ENCODE measurements around the gene PLCD1.

Gene PLCD1

DNA sequence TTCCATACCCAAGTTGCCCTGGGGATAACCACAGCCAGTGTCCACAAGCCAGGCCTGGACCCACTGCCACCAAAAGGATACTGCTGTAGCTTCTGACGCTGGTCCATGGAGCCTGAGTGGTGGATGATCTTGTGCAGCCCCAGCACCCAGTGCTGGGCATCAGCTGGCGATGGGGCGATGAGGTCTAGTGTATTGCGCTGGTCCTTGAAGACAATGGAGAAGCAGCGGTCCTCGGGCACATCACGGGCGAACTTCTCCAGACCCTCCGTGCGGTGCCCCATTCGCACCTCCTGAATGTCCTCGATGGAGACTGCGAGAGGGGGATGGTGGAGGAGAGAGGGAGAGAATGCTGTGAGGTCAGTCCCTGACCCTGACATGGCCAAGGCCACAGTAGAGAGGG is 13.0 kb downstream of the PLCD1 start:
- DNase-seq = no peak

DNA sequence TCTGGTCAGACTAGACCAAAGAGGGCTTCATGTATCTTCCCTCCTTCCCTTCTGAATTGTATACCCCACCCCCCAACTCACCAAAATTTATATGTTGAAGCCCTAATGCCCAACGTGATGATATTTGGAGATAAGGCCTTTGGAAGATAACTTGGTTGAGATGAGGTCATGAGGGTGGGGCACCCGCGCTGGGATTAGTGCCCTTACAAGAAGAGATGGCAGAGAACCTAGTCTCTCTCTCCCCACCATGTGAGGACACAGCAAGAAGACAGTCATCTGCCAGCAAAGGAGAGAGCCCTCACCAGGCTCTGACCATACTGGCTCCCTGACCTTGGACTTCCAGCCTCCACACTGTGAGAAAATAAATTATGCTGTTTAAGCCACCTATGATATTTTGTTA is 13.5 kb downstream of the PLCD1 start:
- no peak for DNase-seq

DNA sequence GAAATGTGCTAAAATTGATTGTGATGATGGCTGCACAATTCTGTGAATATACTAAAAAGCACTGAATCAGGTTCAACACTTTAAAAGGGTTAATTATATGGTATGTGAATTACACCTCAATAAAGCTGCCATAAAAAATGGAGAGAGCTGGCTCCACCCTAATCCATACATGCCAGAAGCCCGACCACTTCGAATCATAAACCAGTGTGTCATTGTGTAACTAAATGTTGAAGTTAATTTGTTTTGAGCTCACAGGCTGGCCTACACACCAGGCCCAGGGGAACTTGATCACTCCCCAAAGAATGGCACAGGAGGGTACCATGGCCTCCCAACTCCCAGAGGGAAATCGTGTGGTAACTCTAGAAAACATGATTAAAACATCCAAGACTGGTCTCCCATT is 14.0 kb downstream of the PLCD1 start:
- peak; percentile 21 for DNase-seq

DNA sequence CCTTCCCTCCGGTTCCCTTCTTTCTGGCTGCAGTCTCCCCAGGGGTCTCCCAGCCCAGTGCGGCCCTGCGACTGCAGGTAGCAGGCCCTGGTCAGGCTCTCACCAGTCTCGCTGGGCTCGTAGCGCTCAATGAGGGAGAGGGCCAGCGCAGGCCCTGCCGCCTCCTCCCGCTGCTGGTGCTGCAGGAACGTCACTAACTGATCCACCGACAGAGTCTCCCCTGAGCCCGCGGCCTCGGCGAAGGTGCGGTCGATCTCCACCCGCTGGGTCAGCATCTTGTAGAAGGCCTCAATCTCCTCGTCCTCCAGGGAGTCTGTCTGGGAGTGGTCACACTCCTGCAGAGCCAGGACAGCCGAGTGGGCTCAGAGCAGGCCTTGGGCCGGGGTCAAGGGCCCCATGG is 18.3 kb downstream of the PLCD1 start:
- DNase-seq = no peak

DNA sequence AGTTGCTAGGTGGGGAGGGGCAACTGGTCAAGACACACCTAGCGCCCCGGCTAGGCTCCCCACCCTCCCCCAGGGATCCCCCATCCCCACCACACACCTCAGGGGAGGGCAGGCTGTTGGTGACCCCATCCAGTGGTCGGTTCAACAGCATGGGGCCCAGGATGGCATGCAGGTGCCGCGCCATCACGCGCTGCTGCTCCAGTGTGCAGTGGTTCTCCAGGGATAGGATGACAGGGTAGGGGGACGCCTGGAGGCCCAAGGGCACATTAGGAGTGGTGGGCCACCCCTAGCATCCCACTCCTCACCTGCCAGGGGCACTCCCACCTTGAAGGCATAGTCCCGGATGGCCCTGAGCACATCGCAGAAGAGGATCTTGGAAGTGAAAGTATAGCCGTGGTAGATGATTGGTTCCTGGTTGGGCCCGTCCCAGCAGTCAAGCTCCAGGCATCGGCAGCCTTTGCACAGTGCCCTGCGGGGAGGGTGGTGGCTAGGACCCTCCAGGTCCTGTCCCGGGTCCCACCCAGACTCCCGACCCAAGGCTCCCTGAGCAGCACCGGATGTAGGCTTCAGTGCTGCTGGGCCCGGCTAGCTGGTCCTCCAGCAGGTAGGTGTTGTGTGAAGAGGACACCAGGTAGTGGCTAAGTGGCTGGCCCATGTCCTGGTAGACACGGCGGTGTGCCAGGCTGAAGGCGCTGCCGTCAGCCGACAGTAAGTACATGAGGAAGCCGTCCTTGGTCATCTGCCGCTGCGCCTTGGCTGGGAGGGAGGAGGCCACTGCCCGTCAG is 19.4 kb downstream of the PLCD1 start:
- no peak for DNase-seq

DNA sequence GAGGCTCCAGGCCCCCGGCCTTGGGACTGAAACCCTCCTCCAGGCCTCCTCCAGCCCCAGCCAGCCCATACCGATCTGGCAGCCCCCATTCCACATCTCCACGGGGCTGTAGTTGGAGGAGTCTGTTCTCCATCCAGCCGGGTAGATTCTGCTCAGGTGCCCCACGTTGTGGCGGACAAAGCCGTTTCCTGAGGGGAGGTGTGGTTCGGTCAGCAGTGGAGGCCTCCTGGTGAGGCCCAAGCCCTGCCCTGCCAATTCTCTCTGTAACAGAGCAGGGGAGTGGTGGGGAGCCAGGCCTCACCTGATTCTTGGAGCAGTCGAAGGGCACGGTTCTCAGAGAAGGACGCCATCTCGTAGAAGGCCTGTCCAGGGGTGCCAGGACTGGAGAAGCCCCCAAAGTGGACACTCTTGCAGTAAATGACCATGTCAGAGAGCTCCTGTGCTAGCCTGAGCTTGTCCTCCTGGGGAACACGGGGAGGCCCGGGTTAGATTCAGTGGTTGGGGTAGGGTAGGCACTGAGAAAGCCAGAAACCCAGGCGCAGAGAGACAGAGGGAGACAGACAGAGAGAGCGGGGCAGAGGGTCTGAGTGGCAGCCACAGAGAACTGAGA is 20.4 kb downstream of the PLCD1 start:
- no peak for DNase-seq

DNA sequence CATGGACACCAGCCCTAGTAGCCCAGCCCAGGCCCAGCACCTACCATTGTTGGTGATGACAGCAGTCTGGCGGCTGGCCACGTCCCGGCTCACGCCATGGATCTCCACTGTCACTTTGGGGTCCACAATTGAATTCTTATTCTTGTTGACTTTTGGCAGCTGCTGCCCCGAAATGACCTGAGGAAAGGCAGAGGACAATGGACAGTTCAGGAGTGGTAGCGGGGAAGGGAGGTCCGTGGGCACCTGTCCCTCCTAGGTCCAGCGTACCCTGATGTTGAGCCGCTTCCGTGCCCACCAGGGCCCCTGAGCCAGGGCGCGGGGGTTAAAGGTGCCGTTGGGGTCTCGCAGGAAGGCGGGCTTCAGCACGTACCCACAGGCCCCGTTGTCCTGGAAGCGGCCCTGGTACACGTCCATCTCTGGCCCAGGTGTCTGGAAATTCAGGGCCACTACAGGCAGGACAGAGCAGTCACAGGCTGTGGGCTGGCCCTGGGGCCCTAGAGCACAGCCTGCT is 21.2 kb downstream of the PLCD1 start:
- no peak for DNase-seq

DNA sequence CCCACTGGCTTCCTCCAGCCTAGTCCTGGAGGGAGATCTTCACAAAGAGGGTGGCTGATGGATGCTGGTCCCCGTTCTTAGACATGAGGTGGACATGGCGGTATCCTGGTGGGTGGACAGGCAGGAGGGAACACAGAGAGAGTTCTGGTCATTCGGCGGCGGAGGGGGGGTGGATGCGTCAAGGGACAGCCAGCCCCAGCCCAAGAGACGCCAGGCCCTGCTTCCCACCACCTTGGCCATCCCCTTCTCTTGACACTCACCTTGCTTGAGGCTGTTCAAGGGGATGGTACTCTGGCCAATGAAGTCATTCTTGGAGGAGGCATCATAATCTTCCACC is 21.7 kb downstream of the PLCD1 start:
- no peak for DNase-seq

DNA sequence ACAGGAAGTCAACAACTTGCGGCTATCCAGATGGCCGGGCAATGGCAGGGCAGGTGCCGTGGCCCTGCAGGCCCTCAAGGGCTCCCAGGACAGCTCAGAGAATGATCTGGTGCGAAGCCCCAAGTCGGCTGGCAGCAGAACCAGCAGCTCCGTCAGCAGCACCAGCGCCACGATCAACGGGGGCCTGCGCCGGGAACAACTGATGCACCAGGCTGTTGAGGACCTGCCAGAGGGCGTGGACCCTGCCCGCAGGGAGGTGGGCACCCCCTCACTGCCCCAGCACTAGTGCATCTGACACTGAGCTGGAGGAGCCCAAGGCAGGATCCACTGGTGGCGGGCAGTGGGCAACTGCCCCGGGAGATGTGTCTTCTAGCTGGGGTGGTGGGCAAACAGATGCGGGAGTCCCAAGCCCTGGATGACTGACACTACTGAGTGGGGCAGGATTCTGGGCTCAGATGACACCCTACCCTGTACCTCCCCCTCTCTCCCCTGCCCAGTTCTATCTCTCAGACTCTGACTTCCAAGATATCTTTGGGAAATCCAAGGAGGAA is 22.9 kb downstream of the PLCD1 start:
- no peak for DNase-seq

DNA sequence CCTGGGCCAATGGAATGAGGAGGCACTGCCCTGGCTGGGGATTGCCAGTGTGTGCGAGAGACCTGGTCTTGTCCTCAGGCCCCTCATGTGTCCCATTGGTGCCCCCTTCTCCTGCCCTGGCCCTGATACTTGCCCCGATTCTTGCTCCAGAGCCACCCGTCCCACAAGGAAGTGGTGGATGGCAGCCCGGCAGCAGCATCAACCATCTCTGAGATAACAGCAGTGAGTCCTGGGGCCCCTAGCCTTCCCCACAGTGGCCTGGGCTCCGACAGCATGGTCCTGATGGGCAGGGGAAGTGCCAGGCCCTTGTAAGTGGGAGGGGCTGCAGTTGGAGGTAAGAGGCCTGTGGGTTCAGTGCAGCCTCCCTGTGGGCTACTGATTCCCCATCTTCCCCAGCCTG is 23.4 kb downstream of the PLCD1 start:
- DNase-seq = no peak

DNA sequence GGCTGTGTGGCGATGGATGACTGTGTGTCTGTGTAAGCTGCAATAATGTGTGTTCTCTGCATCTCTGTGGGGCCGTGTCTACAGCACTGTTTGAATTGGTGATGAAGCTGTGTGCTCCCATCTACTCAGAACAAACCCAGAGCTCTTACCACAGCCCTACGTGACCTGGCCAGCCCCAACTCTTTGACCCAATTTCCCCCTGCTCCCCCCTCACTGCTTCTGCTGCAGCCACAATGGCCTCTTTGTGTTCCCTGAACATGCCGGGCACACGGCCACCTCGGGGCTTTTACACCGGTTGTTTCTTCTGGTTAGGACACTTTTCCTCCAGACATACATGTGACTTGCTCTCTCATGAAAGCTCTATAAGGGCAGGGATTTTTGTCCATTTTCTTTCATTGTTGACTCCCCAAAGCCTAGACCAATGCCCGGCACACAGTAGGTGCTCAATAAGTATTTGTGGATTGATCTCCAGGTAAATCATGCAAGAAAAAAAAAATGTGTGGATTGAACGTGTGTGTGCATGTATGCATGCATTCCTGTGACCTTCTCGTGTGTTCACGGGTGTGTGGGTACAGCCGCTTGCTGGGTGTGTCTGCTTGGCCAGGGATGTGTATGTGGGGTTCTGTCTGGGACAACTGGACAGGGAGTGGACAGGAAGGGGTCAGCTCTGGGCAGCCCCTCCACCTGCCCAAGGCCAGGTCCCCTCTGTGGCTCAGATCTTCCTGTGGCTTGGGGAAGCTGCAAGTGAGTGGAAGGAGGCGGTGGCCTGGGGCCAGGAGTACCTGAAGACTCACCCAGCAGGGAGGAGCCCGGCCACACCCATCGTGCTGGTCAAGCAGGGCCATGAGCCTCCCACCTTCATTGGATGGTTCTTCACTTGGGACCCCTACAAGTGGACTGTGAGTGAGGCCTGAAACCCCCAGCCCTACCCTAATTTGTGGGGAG is 24.1 kb downstream of the PLCD1 start:
- no peak for DNase-seq

DNA sequence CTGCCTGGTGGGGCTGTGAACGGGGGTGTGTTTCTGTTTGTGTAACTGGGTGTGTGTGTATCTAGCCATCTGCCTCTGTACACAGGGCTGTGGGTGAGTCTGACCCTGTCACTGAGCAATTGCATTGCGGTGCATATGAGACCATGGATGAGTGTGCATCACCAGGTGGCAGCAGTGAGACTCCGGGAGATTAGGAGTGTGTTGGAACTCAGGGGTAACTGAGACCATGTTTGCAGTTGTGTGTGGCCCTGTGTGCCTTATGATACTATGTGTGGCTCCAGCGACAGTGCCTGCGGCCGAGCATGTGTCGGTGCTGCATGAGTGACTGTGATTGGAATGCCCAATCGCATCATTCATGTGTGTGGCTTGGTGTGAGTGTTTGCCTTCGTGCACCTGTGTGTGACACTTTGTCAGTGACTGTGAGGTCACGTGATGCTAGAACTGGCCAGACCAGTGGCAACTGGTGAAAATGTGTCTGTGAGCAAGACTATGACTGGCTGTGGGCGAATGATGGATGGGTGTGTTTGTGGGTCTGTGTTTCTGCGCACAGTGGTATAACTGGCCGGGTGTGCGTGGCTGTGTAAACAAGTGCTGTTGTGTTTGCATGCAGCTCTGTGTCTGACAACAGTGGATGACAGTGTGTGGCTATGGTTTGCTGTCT is 24.9 kb downstream of the PLCD1 start:
- peak; percentile 60 for DNase-seq

DNA sequence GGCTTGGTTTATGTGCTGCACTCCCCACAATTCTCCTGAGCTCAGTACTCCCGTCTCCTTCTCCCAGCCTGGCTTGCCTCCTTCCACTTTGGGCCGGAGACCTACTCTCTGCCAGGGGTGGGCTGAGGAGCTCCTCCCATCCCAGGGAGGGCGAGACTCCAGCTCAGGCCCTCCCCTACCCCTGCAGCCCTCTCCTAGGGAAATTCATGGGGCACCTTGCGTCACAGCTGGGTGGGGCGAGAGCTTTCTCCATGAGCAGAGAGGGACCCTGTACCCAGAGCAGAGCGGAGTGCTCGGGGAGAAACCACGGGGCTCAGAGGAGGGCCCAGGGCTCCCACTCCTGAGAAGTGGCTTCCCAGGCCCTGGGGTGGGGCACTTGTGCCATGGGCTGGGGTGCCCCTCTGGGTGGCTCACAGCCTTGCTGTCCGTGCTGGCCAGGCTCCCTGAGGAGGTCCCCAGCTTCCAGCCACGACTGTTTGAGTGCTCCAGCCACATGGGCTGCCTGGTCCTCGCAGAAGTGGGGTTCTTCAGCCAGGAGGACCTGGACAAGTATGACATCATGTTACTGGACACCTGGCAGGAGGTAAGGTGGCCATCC is 25.5 kb downstream of the PLCD1 start:
- no peak for DNase-seq

DNA sequence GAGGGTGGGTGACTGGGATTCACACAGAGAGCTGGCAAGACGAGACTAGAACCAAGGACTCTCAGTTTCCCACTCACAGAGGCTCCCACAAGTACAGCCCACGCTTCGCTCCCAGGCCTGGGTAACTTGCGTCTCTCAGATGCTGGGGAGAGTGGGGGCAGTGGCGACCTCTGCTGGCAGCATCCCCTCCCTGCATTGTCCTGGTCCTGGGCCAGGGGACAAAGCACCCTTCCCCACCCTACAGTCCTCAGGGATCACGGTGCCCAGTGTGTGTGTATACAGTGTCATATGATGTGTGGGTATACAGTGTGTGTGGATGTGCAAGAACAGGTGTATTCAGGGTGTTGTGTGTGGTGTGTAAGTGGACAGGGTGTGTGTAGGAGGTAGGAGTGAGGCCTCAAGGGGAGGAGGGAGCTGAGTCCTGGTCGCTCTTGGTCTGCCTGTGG is 26.0 kb downstream of the PLCD1 start:
- peak; percentile 19 for DNase-seq

DNA sequence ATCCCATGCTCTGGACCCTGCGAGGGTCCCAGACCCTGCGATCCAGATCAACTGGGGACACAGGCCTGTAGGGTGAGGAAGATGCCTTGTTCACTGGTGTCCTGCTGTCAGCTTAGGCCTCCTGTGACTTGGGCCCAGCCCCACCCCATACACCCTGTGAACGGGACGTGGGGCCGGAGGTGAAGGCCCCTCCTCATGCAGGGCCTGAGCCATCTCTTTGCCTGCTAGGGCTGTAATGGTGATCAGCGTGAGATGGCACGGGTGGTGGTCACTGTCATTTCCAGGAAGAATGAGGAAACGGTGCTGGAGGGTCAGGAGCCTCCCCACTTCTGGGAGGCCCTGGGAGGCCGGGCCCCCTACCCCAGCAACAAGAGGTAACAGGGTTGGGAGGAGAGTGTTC is 26.5 kb downstream of the PLCD1 start:
- DNase-seq = no peak

DNA sequence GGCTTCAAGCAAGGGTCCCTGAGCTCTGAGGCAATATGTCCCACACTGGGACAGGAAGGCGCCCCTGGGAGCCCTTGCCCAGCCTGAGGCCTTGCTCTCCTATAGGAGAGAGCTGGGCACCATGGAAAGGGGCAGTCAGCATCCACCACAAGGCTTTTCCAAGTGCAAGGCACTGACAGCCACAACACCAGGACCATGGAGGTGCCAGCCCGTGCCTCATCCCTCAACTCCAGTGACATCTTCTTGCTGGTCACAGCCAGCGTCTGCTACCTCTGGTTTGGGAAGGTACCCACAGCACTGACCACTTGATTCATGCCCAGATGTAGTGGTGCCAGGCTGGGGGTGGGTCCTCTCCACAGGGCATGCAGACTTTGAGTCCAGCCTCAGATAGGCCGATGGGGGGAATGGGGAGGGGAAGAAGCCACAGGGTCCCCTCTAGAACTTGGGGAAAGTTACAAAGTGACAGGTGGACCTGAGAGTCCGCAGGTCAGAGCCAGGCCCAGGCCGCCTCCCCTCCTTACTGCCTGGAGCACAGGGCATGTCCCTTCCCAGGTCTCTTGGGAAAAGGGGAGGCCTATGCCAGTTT is 27.1 kb downstream of the PLCD1 start:
- no peak for DNase-seq

DNA sequence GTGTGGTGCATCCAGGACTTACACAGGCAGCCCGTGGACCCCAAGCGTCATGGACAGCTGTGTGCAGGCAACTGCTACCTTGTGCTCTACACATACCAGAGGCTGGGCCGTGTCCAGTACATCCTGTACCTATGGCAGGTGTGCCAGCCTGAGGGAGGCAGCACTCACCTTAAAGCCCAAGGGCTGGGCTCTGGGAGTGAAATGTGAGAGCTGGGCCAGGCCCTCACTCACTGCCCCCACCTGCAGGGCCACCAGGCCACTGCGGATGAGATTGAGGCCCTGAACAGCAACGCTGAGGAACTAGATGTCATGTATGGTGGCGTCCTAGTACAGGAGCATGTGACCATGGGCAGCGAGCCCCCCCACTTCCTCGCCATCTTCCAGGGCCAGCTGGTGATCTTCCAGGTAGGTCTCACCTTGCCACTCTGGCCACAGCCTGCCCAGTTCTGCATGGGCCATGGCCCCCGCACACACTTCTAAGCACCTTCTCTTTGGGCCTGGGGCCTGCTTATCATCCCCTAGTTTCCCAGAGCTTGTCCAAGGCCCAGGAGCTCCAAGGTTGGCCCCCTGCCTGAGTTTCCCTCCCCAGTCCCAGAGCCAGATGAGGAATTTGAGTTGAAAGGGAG is 27.9 kb downstream of the PLCD1 start:
- peak; percentile 6 for DNase-seq

DNA sequence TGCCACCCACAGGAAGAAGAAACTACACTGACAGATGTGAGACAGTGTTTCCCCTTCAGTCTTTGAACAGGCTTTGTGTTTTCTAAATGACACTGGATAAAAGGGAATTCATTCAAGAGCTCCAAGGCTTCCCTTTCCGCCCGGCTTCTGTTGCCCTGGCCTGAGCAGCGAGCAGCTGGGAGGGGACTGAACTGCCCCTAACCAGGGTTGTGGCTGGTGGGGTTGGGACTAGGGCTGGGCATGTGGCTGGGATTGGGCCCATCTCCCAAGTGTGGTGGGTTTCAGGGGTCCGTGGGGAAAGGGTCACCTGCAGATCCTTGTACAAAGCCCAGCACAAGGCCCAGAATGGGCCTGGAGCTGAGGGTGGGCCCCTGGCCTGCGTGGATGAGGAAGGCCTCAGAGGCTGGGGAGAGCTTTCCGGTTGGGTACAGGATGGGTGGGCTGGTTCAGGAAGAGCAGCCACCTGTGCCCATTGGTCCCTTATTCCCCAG is 28.4 kb downstream of the PLCD1 start:
- DNase-seq = no peak

DNA sequence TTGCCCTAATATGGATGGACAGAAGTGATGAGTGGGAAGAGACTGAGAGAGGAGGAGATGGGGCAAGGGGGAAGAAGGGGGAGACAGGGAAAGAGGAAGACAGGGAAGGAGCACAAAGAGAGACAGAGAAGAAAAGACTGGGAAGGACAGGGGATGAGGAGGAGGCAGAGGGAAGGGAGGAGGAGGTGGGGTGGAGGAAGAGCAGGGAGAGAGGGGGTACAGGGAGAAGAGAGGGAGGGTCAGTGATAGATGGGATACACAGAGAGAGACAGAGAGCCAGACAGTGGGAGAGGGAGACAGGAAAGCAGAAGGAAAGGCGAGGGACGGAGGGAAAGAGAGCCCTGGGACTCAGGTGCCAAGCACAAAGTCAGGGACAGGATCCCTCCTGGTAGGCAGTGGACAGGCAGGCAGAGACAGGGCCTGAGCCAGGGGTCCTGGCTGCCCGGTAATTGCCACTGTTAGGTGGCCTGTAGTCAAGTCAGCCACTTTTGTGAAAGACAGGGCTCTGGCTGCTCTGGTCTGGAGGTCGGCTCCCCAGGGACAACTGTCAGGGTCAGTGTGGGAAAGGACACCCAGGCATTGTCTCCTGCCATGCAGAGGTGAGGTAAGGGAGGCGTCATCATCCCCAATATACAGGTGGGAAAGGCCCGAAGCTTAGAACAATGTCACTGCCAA is 29.1 kb downstream of the PLCD1 start:
- no peak for DNase-seq

DNA sequence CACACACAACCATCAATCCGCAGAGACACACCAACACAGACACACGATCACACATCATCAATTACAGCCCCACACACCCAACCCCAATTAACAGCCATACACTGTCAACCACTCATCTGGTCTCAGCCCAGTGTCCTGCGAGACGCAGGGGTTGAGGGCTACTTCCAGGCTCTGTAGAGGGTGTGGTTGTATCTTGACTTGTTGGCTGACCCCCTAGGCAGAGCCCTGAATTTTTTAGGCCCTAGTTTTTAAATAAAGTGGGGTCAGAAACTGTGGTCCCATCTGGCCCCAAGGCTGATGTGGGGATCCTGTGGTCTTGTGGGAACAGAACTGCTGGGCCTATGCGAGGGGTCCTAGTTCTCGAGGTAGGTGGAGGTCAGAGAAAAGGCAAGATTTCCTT is 29.6 kb downstream of the PLCD1 start:
- DNase-seq = no peak
